ENCODE measurements around the gene RHOBTB3.
A peak's percentile ranks its signal among the peaks of the same experiment; 100 is the strongest.
"Not testable (repeated sequence)": the region's sequence is repeated elsewhere in the genome, so short reads cannot be mapped to it uniquely, and the experiment has no call there.

RHOBTB3 gene

DNA sequence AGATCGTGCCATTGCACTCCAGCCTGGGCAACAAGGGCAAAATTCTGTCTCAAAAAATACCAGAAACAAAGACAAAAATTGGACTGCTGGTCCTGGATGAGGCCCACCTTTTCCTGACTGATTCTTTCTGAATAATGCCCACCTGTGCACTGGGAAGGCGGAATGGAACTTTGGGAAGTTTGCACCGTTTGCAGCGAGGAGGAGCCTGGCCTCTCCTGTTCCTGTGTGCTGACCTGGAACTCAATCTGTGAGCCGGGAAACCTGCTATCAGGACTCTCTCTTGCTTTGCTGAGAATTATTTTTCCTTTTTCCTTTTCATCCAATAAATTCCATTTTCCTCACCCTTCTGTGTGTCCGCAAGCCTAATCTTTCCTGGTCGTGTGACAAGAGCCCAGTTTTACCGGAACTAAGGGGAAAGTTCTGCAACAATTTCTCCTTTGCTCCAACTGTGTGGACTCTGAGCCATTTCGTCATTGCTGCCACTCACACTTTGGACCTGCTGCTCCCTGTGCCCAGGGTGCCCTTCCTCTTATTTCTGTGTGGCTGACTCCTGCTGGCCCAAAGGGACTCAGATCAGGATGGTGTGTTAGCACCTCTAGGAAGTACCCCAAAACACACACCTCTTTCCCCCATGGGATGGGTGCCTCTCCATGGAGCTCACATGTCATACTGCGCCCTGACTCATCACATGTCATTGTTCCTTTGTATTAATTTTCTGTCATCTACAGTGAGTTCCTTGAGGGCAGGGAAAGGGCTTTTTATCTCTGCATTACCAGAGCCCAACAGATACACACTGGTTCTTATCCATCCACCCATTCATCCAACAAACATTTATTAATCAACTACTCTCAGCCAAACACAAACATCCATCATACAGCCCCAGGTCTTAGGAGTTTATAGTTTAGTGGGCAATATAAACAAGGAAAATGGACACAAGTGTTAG, 96.1 kb downstream of the RHOBTB3 start:
- no peak for DNase-seq
- peak overlapping the region; percentile 53 for H3K27ac Mint-ChIP-seq
- CTCF ChIA-PET, result interaction anchor here (1.6 kb wide), 1 partner anchor 46 kb away, joined by 6 read pairs; no protein-coding TSS in a partner anchor
- H3K4me3 Mint-ChIP-seq, result no peak overlapping the region
- peaks cover 48% of the 10 kb centered on the region for H3K4me1 Mint-ChIP-seq
- no peaks in the 10 kb centered on the region for H3K27me3 Mint-ChIP-seq
- H3K9me3 Mint-ChIP-seq, result no peaks in the 10 kb centered on the region
- H3K36me3 Mint-ChIP-seq, result peaks cover 12% of the 10 kb centered on the region

DNA sequence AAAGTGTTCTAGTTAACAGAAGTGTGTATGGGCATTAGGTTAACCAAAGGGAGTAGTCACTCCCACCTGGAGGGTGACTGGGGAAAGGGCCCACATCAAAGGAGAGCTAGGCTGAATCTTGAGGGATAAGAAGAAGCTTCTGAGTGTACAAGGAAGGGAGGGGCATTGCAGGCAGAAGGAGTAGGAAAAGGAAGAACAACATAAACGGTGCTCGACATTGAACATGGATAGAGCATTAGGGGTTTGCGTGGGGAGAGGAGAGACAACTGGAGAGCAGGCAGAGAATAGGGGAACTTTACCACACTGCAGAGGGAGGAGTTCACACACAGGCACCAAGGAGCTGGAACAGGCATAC, 96.7 kb downstream of the RHOBTB3 start:
- peaks cover 8% of the 10 kb centered on the region for H3K36me3 Mint-ChIP-seq
- CTCF ChIA-PET, result interaction anchor here (1.6 kb wide), 1 partner anchor 47 kb away, joined by 6 read pairs; no protein-coding TSS in a partner anchor
- H3K4me3 Mint-ChIP-seq, result no peak overlapping the region
- no peaks in the 10 kb centered on the region for H3K9me3 Mint-ChIP-seq
- H3K4me1 Mint-ChIP-seq, result peaks cover 51% of the 10 kb centered on the region
- H3K27ac Mint-ChIP-seq, result no peak overlapping the region
- DNase-seq, result no peak
- H3K27me3 Mint-ChIP-seq, result no peaks in the 10 kb centered on the region

GRCh38 chr5:95830226-95830625, 99.1 kb downstream of the RHOBTB3 start:
- CTCF ChIA-PET, result interaction anchor here (0.6 to 2.8 kb wide), 2 partner anchors 14 to 49 kb away, joined by 3 to 11 read pairs; no protein-coding TSS in a partner anchor
- Mint-ChIP-seq H3K4me3 (no peak overlapping the region), H3K4me1 (peaks cover 50% of the 10 kb centered on the region), H3K27ac (no peak overlapping the region), H3K27me3 (no peaks in the 10 kb centered on the region), H3K9me3 (no peaks in the 10 kb centered on the region), H3K36me3 (peaks cover 8% of the 10 kb centered on the region)
- no peak for DNase-seq

DNA sequence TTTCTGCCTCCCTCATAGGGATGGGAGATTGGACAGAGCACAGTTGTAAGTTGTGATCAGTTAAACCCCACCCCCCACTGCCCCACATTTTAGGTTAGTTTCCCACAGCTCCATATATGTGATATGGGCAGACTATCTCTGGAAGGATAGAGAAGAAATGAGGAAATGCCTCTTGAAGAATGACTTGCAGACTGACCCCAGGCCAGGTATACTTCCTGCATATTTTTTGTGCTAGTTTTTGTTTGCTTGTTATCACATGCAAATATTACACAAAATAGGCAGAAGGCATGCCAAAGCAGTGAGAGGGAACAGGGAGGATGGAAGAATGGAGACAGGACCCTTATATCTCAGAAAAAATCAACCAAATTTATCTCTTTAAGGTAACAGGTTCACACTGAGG, 101.5 kb downstream of the RHOBTB3 start:
- no peak for DNase-seq
- Mint-ChIP-seq H3K27me3 (no peaks in the 10 kb centered on the region), H3K27ac (no peak overlapping the region), H3K36me3 (no peaks in the 10 kb centered on the region), H3K4me1 (peaks cover 57% of the 10 kb centered on the region), H3K9me3 (no peaks in the 10 kb centered on the region), H3K4me3 (no peak overlapping the region)
- CTCF ChIA-PET, result interaction anchor here (1.0 to 2.8 kb wide), 4 partner anchors 10 to 51 kb away, joined by 3 to 11 read pairs (median 5); partner anchors contain the start of gene GLRX

- DNase-seq, result peak; percentile 40
- Mint-ChIP-seq H3K4me3 (peak overlapping the region; percentile 75), H3K9me3 (no peaks in the 10 kb centered on the region), H3K4me1 (peaks cover 54% of the 10 kb centered on the region), H3K27ac (peak overlapping the region; percentile 90), H3K36me3 (no peaks in the 10 kb centered on the region), H3K27me3 (no peaks in the 10 kb centered on the region)
- CTCF ChIA-PET, result interaction anchor here (1.2 to 17.4 kb wide), 5 partner anchors 9 to 52 kb away, joined by 4 to 377 read pairs (median 5); no protein-coding TSS in a partner anchor
Observed at GRCh38 chr5:95835682-95836385, 104.7 kb downstream of the RHOBTB3 start.

- no peak for DNase-seq
- no peaks in the 10 kb centered on the region for H3K27me3 Mint-ChIP-seq
- H3K36me3 Mint-ChIP-seq, result no peaks in the 10 kb centered on the region
- no peaks in the 10 kb centered on the region for H3K9me3 Mint-ChIP-seq
- H3K4me1 Mint-ChIP-seq, result peaks cover 54% of the 10 kb centered on the region
- no peak overlapping the region for H3K4me3 Mint-ChIP-seq
- CTCF ChIA-PET, result interaction anchor here (1.1 to 17.4 kb wide), 4 partner anchors 8 to 52 kb away, joined by 4 to 377 read pairs (median 4); partner anchors contain the start of gene GLRX
- H3K27ac Mint-ChIP-seq, result peak overlapping the region; percentile 47
Observed at GRCh38 chr5:95836544-95836943, 105.4 kb downstream of the RHOBTB3 start.

DNA sequence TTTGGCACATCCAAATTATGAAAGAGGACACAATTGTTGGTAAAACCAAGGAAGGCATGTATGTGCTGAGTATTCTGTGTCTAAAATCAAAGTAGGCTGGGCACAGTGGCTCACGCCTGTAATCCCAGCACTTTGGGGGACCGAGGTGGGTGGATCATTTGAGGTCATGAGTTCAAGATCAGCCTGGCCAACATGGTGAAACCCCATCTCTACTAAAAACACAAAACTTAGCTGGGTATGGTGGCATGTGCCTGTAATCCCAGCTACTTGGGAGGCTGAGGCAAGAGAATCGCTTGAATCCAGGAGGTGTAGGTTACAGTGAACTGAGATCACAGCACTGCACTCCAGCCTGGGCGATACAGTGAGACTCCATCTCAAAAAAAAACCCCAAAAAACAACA, 105.8 kb downstream of the RHOBTB3 start:
- H3K36me3 Mint-ChIP-seq, H3K27ac Mint-ChIP-seq, DNase-seq, H3K4me3 Mint-ChIP-seq, H3K27me3 Mint-ChIP-seq, H3K9me3 Mint-ChIP-seq: not testable (repeated sequence)
- H3K4me1 Mint-ChIP-seq, result peaks cover 54% of the 10 kb centered on the region
- CTCF ChIA-PET, result interaction anchor here (0.9 to 17.4 kb wide), 4 partner anchors 13 to 53 kb away, joined by 4 to 377 read pairs (median 4); partner anchors contain the start of gene GLRX

- no peak for DNase-seq
- Mint-ChIP-seq H3K36me3 (no peaks in the 10 kb centered on the region), H3K4me3 (no peak overlapping the region), H3K27ac (no peak overlapping the region), H3K4me1 (peaks cover 54% of the 10 kb centered on the region), H3K27me3 (no peaks in the 10 kb centered on the region), H3K9me3 (no peaks in the 10 kb centered on the region)
- CTCF ChIA-PET, result interaction anchor here (0.9 to 17.4 kb wide), 4 partner anchors 13 to 53 kb away, joined by 4 to 377 read pairs (median 4); partner anchors contain the start of gene GLRX
Observed at GRCh38 chr5:95837492-95837891, 106.4 kb downstream of the RHOBTB3 start.

DNA sequence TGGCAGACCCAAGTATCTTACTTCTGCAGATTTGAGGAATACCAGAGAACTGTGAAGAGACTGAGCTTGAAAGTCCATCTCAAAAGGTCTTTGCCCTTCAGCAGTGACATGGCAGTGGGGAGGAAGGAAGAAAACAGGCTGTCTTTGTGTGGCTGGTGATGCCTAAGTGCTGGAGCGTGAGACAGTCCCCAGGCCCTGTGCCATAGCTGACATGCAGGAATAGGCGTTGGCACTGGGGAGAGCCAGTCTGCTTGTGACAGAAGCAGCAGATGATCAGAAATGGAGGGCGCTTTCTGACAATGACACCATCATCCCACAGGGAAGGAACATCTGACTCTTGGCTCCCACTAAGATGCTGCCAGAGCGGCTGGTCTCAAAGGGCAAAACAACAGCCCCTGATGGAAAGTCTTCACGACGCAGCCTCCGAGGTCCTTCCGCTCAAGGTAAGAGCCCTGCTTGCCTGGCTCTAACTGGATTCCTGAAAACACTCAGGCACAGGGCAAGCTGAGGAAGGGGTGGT, 106.9 kb downstream of the RHOBTB3 start:
- no peak overlapping the region for H3K27ac Mint-ChIP-seq

DNA sequence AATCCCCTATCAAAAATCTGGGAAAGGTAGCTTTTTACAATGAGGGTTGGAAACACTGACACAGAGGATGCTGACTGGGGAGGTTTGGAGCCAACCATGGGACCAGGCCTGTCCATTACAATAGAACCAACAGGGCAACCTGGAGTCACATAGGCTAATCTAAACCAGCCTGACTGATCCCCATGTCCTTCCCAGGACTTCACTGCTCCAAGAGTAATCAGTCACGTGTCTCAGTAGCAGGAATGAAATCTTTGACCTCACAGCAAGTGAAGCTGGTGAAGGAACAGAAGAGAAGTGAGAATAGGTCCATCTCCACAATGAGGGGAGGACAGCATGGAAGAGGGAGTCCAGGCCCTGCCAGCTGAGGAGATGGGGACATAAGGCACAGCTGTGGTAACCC, 107.4 kb downstream of the RHOBTB3 start:
- H3K4me3 Mint-ChIP-seq, result no peak overlapping the region
- H3K9me3 Mint-ChIP-seq, result no peaks in the 10 kb centered on the region
- CTCF ChIA-PET, result interaction anchor here (2.0 to 17.4 kb wide), 2 partner anchors 16 to 54 kb away, joined by 4 to 377 read pairs; partner anchors contain the start of gene GLRX
- no peaks in the 10 kb centered on the region for H3K36me3 Mint-ChIP-seq
- DNase-seq, result no peak
- peak overlapping the region; percentile 53 for H3K27ac Mint-ChIP-seq
- peaks cover 4% of the 10 kb centered on the region for H3K27me3 Mint-ChIP-seq
- peaks cover 55% of the 10 kb centered on the region for H3K4me1 Mint-ChIP-seq

More for the DNA sequence above, 106.9 kb downstream of the RHOBTB3 start:
- no peak overlapping the region for H3K4me3 Mint-ChIP-seq
- DNase-seq, result no peak
- CTCF ChIA-PET, result interaction anchor here (2.0 to 17.4 kb wide), 2 partner anchors 16 to 54 kb away, joined by 4 to 377 read pairs; partner anchors contain the start of gene GLRX
- H3K4me1 Mint-ChIP-seq, result peaks cover 54% of the 10 kb centered on the region
- H3K36me3 Mint-ChIP-seq, result no peaks in the 10 kb centered on the region
- H3K9me3 Mint-ChIP-seq, result no peaks in the 10 kb centered on the region
- no peaks in the 10 kb centered on the region for H3K27me3 Mint-ChIP-seq

DNA sequence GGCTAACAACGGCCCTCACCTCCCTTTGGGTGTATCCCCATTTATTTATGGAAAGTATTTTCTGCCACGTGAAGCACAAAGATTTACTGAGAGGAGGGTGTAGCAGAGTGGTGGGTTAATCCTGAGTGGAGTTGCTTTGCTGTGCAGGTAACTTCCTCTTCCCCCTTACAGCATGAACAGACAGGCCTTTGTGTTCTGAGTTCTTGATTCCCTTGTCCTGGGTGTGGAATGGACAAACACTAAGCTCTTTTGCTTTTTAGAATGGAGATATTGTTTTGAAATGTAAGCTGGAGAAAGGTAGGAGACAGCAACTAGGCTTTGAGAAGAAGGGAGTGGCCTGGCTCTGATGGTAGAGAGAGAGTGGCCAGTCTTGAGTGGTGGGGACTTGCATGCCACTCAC, 108.5 kb downstream of the RHOBTB3 start:
- CTCF ChIA-PET, result interaction anchor here (17.4 kb wide), 1 partner anchor 55 kb away, joined by 377 read pairs; no protein-coding TSS in a partner anchor
- DNase-seq, result no peak
- H3K9me3 Mint-ChIP-seq, result no peaks in the 10 kb centered on the region
- H3K4me3 Mint-ChIP-seq, result no peak overlapping the region
- H3K27me3 Mint-ChIP-seq, result peaks cover 10% of the 10 kb centered on the region
- no peak overlapping the region for H3K27ac Mint-ChIP-seq
- H3K4me1 Mint-ChIP-seq, result peaks cover 44% of the 10 kb centered on the region
- H3K36me3 Mint-ChIP-seq, result no peaks in the 10 kb centered on the region

- H3K9me3 Mint-ChIP-seq, result no peaks in the 10 kb centered on the region
- CTCF ChIA-PET, result interaction anchor here (0.9 to 17.4 kb wide), 2 partner anchors 14 to 57 kb away, joined by 3 to 377 read pairs; no protein-coding TSS in a partner anchor
- no peak for DNase-seq
- no peak overlapping the region for H3K27ac Mint-ChIP-seq
- H3K4me1 Mint-ChIP-seq, result peaks cover 36% of the 10 kb centered on the region
- H3K4me3 Mint-ChIP-seq, result no peak overlapping the region
- peaks cover 15% of the 10 kb centered on the region for H3K27me3 Mint-ChIP-seq
- H3K36me3 Mint-ChIP-seq, result no peaks in the 10 kb centered on the region
Observed at GRCh38 chr5:95840956-95841705, 110.0 kb downstream of the RHOBTB3 start.
